ENCODE data around the gene RSRC2. TPM values are rescaled to one million over a fixed set of nuclear protein-coding genes. Genes with fewer than 3 reads are reported as not detected.

Gene RSRC2
- total RNA-seq, 1 experiment from 2014 or later: 106 TPM

- ChIA-PET POLR2A (ENCODE audit: low non-redundant PET) (interaction anchor here (0.7 kb wide), 1 partner anchor 251 kb away, joined by 5 read pairs; no protein-coding TSS in a partner anchor), CTCF (no interaction called here)
- no peak for DNase-seq (ENCODE audit: low spot score)
- Histone ChIP-seq H3K27ac (ENCODE audit: low read depth, low read length, poor library complexity, severe bottlenecking) (peak overlapping the region; percentile 7), H3K4me3 (ENCODE audit: low read depth, low read length, poor library complexity, severe bottlenecking) (peak overlapping the region; percentile 77), H3K9me3 (ENCODE audit: low read depth, low read length, poor library complexity, severe bottlenecking) (no peaks in the 10 kb centered on the region), H3K36me3 (ENCODE audit: insufficient read depth, low read length, poor library complexity, severe bottlenecking) (peaks cover 57% of the 10 kb centered on the region), H3K4me1 (ENCODE audit: insufficient read depth, low read length, poor library complexity, severe bottlenecking) (peaks cover 29% of the 10 kb centered on the region), H3K27me3 (replicated peaks; ENCODE audit: insufficient read depth, low read depth, low read length, poor library complexity) (no peaks in the 10 kb centered on the region)
- no TSS peak for BruUV-seq (replicated peaks)
- intact Hi-C loops (cut with micrococcal nuclease; ENCODE audit: unreplicated experiment): no loop called here
- TF ChIP-seq CTCF (conservative IDR thresholded peaks at IDR 0.05; ENCODE audit: low read depth, low read length) (no peak), EZH2 (IDR thresholded peaks at IDR 0.05; ENCODE audit: borderline replicate concordance, low read depth, low read length, poor library complexity, severe bottlenecking) (no peak)
Observed at GRCh38 chr12:122523846-122524718, 2.7 kb downstream of the RSRC2 start.

GRCh38 chr12:122523280-122523679, 3.5 kb downstream of the RSRC2 start:
- Histone ChIP-seq H3K27me3 (replicated peaks; ENCODE audit: insufficient read depth, low read depth, low read length, poor library complexity) (no peaks in the 10 kb centered on the region), H3K4me3 (ENCODE audit: low read depth, low read length, poor library complexity, severe bottlenecking) (peak overlapping the region; percentile 77), H3K27ac (ENCODE audit: low read depth, low read length, poor library complexity, severe bottlenecking) (peak overlapping the region; percentile 7), H3K4me1 (ENCODE audit: insufficient read depth, low read length, poor library complexity, severe bottlenecking) (peaks cover 25% of the 10 kb centered on the region), H3K9me3 (ENCODE audit: low read depth, low read length, poor library complexity, severe bottlenecking) (no peaks in the 10 kb centered on the region), H3K36me3 (ENCODE audit: insufficient read depth, low read length, poor library complexity, severe bottlenecking) (peaks cover 64% of the 10 kb centered on the region)
- DNase-seq (ENCODE audit: low spot score): peak; percentile 36
- BruUV-seq (replicated peaks): no TSS peak
- ChIA-PET POLR2A (ENCODE audit: low non-redundant PET) (interaction anchor here (0.7 kb wide), 1 partner anchor 252 kb away, joined by 5 read pairs; no protein-coding TSS in a partner anchor), CTCF (no interaction called here)
- TF ChIP-seq CTCF (conservative IDR thresholded peaks at IDR 0.05; ENCODE audit: low read depth, low read length) (no peak), EZH2 (IDR thresholded peaks at IDR 0.05; ENCODE audit: borderline replicate concordance, low read depth, low read length, poor library complexity, severe bottlenecking) (no peak)
- intact Hi-C loops (cut with micrococcal nuclease; ENCODE audit: unreplicated experiment): no loop called here

- H3K36me3 ChIP-seq (ENCODE audit: insufficient read depth, low read length, poor library complexity, severe bottlenecking): peaks cover 90% of the 10 kb centered on the region
- peaks cover 21% of the 10 kb centered on the region for H3K4me1 ChIP-seq (ENCODE audit: insufficient read depth, low read length, poor library complexity, severe bottlenecking)
- intact Hi-C loops (cut with micrococcal nuclease; ENCODE audit: unreplicated experiment): no loop called here
- no peaks in the 10 kb centered on the region for H3K9me3 ChIP-seq (ENCODE audit: low read depth, low read length, poor library complexity, severe bottlenecking)
- TF ChIP-seq CTCF (conservative IDR thresholded peaks at IDR 0.05; ENCODE audit: low read depth, low read length) (no peak), EZH2 (IDR thresholded peaks at IDR 0.05; ENCODE audit: borderline replicate concordance, low read depth, low read length, poor library complexity, severe bottlenecking) (no peak)
- no peaks in the 10 kb centered on the region for H3K27me3 ChIP-seq (replicated peaks; ENCODE audit: insufficient read depth, low read depth, low read length, poor library complexity)
- POLR2A ChIA-PET (ENCODE audit: low non-redundant PET): interaction anchor here (0.6 kb wide), 1 partner anchor 118 kb away, joined by 3 read pairs; no protein-coding TSS in a partner anchor
- CTCF ChIA-PET: no interaction called here
- BruUV-seq (replicated peaks): no TSS peak
- no peak overlapping the region for H3K4me3 ChIP-seq (ENCODE audit: low read depth, low read length, poor library complexity, severe bottlenecking)
- H3K27ac ChIP-seq (ENCODE audit: low read depth, low read length, poor library complexity, severe bottlenecking): no peak overlapping the region
- no peak for DNase-seq (ENCODE audit: low spot score)
Observed at GRCh38 chr12:122520676-122521075, 6.1 kb downstream of the RSRC2 start.
